ENCODE measurements around the gene C20orf173.

- TF ChIP-seq SUZ12 (IDR thresholded peaks at IDR 0.05), result no peak
- no peak for TF ChIP-seq FOXM1 (IDR thresholded peaks at IDR 0.05; ENCODE audit: borderline replicate concordance)
- no peak for TF ChIP-seq TARDBP (IDR thresholded peaks at IDR 0.05)
Observed at GRCh38 chr20:35497320-35497719, 32.1 kb downstream of the C20orf173 start.
